WTC11 (cell line): ENCODE data around the gene SYNCRIP. TPM values are rescaled to one million over a fixed set of nuclear protein-coding genes. Genes with fewer than 3 reads are reported as not detected.

Experiments used
- ATAC-seq: fragments of 200-7000 bp; cut with Tn5 transposase; 2 replicates; pipeline ENCODE4 v1.10.0; 2021; ENCODE audit warnings: mild to moderate bottlenecking, moderate library complexity
- CTCF ChIA-PET: fragments of 300-600 bp; sonication (Branson Sonifier 250); formaldehyde crosslinking; loops from one replicate; lab custom pipeline; 2021; ENCODE audit warnings: antibody characterized with exemption; lab: Charles Lee
- POLR2A ChIA-PET: fragments of 350-600 bp; sonication (Branson Sonifier 250); formaldehyde crosslinking; loops from one replicate; lab custom pipeline; 2021; ENCODE audit warnings: antibody characterized with exemption; lab: Charles Lee
- DNase-seq: peaks from one replicate; pipeline ENCODE4 v3.0.0; 2021; ENCODE audit warnings: low spot score
- H3K27ac Mint-ChIP-seq: 2 replicates; pipeline ENCODE4 v1.8.0; 2021; ENCODE audit warnings: mixed read lengths
- H3K27me3 Mint-ChIP-seq: 2 replicates; pipeline ENCODE4 v1.8.0; 2021; ENCODE audit warnings: low read depth, mild to moderate bottlenecking, moderate library complexity, mixed read lengths
- H3K36me3 Mint-ChIP-seq: 2 replicates; pipeline ENCODE4 v1.8.0; 2021; ENCODE audit warnings: mixed read lengths
- H3K4me1 Mint-ChIP-seq: 2 replicates; pipeline ENCODE4 v1.8.0; 2022; ENCODE audit warnings: mixed read lengths
- H3K4me3 Mint-ChIP-seq: 2 replicates; pipeline ENCODE4 v1.8.0; 2021; ENCODE audit warnings: mild to moderate bottlenecking, moderate library complexity, mixed read lengths
- H3K9me3 Mint-ChIP-seq: 2 replicates; pipeline ENCODE4 v1.8.0; 2021; ENCODE audit warnings: mixed read lengths
- CBFB ChIP-seq: sonication (generic); formaldehyde crosslinking; IDR thresholded peaks from 2 replicates; pipeline ENCODE4 v1.8.1; 2022; ENCODE audit warnings: mild to moderate bottlenecking, low read depth, missing genetic modification reagents
- CREB1 ChIP-seq: sonication (generic); formaldehyde crosslinking; IDR thresholded peaks from 2 replicates; pipeline ENCODE4 v1.8.0; 2023; ENCODE audit warnings: mild to moderate bottlenecking, missing genetic modification reagents
- CREM ChIP-seq: sonication (generic); formaldehyde crosslinking; IDR thresholded peaks from 2 replicates; pipeline ENCODE4 v1.8.1; 2022; ENCODE audit warnings: mild to moderate bottlenecking, missing genetic modification reagents, moderate library complexity
- IRF2 ChIP-seq: sonication (generic); formaldehyde crosslinking; IDR thresholded peaks from 2 replicates; pipeline ENCODE4 v1.8.0; 2022; ENCODE audit warnings: low read depth, missing genetic modification reagents, borderline replicate concordance
- JAZF1 ChIP-seq: fragments of 250-450 bp; sonication (Bioruptor Pico); IDR thresholded peaks from 2 replicates; pipeline ENCODE4 v1.9.0; 2021; ENCODE audit warnings: moderate library complexity, mild to moderate bottlenecking, inconsistent platforms
- JUN ChIP-seq: sonication (generic); formaldehyde crosslinking; IDR thresholded peaks from 2 replicates; pipeline ENCODE4 v1.8.0; 2023; ENCODE audit warnings: mild to moderate bottlenecking, missing genetic modification reagents
- SP1 ChIP-seq: sonication (generic); formaldehyde crosslinking; conservative IDR thresholded peaks from 2 replicates; pipeline ENCODE4 v1.8.1; 2022; ENCODE audit warnings: missing genetic modification reagents
- ZNF263 ChIP-seq: sonication (generic); formaldehyde crosslinking; IDR thresholded peaks from 2 replicates; pipeline ENCODE4 v1.8.1; 2022; ENCODE audit warnings: low read depth, mild to moderate bottlenecking, moderate library complexity, missing genetic modification reagents
- ZNF423 ChIP-seq: fragments of 250-450 bp; sonication (Bioruptor Pico); IDR thresholded peaks from 2 replicates; pipeline ENCODE4 v2.1.2; 2022; ENCODE audit warnings: mild to moderate bottlenecking, moderate library complexity
- total RNA-seq: library from RNA; stranded (reverse); gene quantifications from 3 replicates; pipeline ENCODE4 v1.2.3, GENCODE V29; 2021
- TF ChIP-seq, protein P1 (sequence below): fragments of 250-450 bp; sonication (Bioruptor Pico); IDR thresholded peaks from 2 replicates; pipeline ENCODE4 v1.9.0; 2021; ENCODE audit warnings: moderate library complexity, mild to moderate bottlenecking, inconsistent platforms, borderline replicate concordance
- TF ChIP-seq, protein P2 (sequence below): sonication (generic); formaldehyde crosslinking; IDR thresholded peaks from 2 replicates; pipeline ENCODE4 v1.8.1; 2022; ENCODE audit warnings: missing genetic modification reagents, borderline replicate concordance
- TF ChIP-seq, protein P3 (sequence below): sonication (generic); formaldehyde crosslinking; IDR thresholded peaks from 2 replicates; pipeline ENCODE4 v1.8.0; 2022; ENCODE audit warnings: mild to moderate bottlenecking, missing genetic modification reagents
- TF ChIP-seq, protein P4 (sequence below): sonication (generic); formaldehyde crosslinking; IDR thresholded peaks from 2 replicates; pipeline ENCODE4 v1.8.1; 2023; ENCODE audit warnings: mild to moderate bottlenecking, moderate library complexity, missing genetic modification reagents
- TF ChIP-seq, protein P5 (sequence below): sonication (generic); formaldehyde crosslinking; IDR thresholded peaks from 2 replicates; pipeline ENCODE4 v1.8.0; 2022; ENCODE audit warnings: mild to moderate bottlenecking, missing genetic modification reagents
- TF ChIP-seq, protein P6 (sequence below): sonication (generic); formaldehyde crosslinking; IDR thresholded peaks from 2 replicates; pipeline ENCODE4 v1.8.1; 2023; ENCODE audit warnings: mild to moderate bottlenecking, missing genetic modification reagents
- TF ChIP-seq, protein P7 (sequence below): sonication (generic); formaldehyde crosslinking; IDR thresholded peaks from 2 replicates; pipeline ENCODE4 v1.8.1; 2023; ENCODE audit warnings: mild to moderate bottlenecking, missing genetic modification reagents, borderline replicate concordance
- TF ChIP-seq, protein P8 (sequence below): sonication (generic); formaldehyde crosslinking; IDR thresholded peaks from 2 replicates; pipeline ENCODE4 v1.8.0; 2023; ENCODE audit warnings: missing genetic modification reagents, mild to moderate bottlenecking, borderline replicate concordance
- TF ChIP-seq, protein P9 (sequence below): fragments of 250-450 bp; sonication (Bioruptor Pico); IDR thresholded peaks from 2 replicates; pipeline ENCODE4 v2.1.2; 2022; ENCODE audit warnings: mild to moderate bottlenecking, moderate library complexity

Gene SYNCRIP
- total RNA-seq, 1 experiment from 2014 or later, result 150 TPM

DNA sequence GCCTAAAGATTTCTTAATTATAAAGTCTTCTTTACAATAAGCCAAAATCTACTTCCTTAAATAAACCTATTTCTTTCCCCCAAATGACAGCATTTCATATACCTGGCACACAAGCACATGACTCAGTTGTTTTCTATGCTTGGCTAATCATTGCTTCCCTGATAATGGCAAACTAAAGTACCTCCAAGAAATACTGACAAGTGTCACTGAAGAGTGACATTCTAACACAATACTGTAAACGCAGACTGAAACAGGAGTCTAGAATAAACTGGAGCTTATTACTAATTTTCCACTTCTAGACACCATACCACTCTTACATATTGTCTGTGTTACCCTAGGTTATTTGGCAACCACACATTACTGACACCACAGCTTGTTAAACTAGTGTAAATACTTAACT, 14.3 kb downstream of the SYNCRIP start:
- Mint-ChIP-seq H3K4me1 (peaks cover 27% of the 10 kb centered on the region), H3K4me3 (no peak overlapping the region), H3K36me3 (peaks cover 90% of the 10 kb centered on the region), H3K27me3 (no peaks in the 10 kb centered on the region), H3K27ac (peak overlapping the region; percentile 10), H3K9me3 (no peaks in the 10 kb centered on the region)
- ChIA-PET CTCF (no interaction called here), POLR2A (no interaction called here)
- ATAC-seq (no peak), DNase-seq (no peak)
- TF ChIP-seq CREM (CRISPR knock-in tag), result no peak
- no peak for TF ChIP-seq IRF2
- no peak for TF ChIP-seq SP1
- TF ChIP-seq JUN, result no peak
- no peak for TF ChIP-seq JAZF1 (CRISPR knock-in tag)
- TF ChIP-seq, protein P1, sequence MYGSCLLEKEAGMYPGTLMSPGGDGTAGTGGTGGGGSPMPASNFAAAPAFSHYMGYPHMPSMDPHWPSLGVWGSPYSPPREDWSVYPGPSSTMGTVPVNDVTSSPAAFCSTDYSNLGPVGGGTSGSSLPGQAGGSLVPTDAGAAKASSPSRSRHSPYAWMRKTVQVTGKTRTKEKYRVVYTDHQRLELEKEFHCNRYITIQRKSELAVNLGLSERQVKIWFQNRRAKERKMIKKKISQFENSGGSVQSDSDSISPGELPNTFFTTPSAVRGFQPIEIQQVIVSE (CRISPR knock-in tag), result no peak
- TF ChIP-seq, protein P2, sequence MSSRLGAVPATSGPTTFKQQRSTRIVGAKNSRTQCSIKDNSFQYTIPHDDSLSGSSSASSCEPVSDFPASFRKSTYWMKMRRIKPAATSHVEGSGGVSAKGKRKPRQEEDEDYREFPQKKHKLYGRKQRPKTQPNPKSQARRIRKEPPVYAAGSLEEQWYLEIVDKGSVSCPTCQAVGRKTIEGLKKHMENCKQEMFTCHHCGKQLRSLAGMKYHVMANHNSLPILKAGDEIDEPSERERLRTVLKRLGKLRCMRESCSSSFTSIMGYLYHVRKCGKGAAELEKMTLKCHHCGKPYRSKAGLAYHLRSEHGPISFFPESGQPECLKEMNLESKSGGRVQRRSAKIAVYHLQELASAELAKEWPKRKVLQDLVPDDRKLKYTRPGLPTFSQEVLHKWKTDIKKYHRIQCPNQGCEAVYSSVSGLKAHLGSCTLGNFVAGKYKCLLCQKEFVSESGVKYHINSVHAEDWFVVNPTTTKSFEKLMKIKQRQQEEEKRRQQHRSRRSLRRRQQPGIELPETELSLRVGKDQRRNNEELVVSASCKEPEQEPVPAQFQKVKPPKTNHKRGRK (CRISPR knock-in tag), result no peak
- TF ChIP-seq, protein P3, sequence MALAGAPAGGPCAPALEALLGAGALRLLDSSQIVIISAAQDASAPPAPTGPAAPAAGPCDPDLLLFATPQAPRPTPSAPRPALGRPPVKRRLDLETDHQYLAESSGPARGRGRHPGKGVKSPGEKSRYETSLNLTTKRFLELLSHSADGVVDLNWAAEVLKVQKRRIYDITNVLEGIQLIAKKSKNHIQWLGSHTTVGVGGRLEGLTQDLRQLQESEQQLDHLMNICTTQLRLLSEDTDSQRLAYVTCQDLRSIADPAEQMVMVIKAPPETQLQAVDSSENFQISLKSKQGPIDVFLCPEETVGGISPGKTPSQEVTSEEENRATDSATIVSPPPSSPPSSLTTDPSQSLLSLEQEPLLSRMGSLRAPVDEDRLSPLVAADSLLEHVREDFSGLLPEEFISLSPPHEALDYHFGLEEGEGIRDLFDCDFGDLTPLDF (CRISPR knock-in tag), result no peak
- no peak for TF ChIP-seq CREB1 (CRISPR knock-in tag)
- no peak for TF ChIP-seq ZNF263 (CRISPR knock-in tag)
- TF ChIP-seq, protein P4, sequence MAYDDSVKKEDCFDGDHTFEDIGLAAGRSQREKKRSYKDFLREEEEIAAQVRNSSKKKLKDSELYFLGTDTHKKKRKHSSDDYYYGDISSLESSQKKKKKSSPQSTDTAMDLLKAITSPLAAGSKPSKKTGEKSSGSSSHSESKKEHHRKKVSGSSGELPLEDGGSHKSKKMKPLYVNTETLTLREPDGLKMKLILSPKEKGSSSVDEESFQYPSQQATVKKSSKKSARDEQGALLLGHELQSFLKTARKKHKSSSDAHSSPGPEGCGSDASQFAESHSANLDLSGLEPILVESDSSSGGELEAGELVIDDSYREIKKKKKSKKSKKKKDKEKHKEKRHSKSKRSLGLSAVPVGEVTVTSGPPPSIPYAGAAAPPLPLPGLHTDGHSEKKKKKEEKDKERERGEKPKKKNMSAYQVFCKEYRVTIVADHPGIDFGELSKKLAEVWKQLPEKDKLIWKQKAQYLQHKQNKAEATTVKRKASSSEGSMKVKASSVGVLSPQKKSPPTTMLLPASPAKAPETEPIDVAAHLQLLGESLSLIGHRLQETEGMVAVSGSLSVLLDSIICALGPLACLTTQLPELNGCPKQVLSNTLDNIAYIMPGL (CRISPR knock-in tag), result no peak
- TF ChIP-seq, protein P5, sequence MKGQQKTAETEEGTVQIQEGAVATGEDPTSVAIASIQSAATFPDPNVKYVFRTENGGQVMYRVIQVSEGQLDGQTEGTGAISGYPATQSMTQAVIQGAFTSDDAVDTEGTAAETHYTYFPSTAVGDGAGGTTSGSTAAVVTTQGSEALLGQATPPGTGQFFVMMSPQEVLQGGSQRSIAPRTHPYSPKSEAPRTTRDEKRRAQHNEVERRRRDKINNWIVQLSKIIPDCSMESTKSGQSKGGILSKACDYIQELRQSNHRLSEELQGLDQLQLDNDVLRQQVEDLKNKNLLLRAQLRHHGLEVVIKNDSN (CRISPR knock-in tag), result no peak
- TF ChIP-seq, protein P6, sequence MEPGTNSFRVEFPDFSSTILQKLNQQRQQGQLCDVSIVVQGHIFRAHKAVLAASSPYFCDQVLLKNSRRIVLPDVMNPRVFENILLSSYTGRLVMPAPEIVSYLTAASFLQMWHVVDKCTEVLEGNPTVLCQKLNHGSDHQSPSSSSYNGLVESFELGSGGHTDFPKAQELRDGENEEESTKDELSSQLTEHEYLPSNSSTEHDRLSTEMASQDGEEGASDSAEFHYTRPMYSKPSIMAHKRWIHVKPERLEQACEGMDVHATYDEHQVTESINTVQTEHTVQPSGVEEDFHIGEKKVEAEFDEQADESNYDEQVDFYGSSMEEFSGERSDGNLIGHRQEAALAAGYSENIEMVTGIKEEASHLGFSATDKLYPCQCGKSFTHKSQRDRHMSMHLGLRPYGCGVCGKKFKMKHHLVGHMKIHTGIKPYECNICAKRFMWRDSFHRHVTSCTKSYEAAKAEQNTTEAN (CRISPR knock-in tag), result no peak
- TF ChIP-seq CBFB (CRISPR knock-in tag), result no peak
- no peak for TF ChIP-seq ZNF423 (CRISPR knock-in tag)
- TF ChIP-seq, protein P7, sequence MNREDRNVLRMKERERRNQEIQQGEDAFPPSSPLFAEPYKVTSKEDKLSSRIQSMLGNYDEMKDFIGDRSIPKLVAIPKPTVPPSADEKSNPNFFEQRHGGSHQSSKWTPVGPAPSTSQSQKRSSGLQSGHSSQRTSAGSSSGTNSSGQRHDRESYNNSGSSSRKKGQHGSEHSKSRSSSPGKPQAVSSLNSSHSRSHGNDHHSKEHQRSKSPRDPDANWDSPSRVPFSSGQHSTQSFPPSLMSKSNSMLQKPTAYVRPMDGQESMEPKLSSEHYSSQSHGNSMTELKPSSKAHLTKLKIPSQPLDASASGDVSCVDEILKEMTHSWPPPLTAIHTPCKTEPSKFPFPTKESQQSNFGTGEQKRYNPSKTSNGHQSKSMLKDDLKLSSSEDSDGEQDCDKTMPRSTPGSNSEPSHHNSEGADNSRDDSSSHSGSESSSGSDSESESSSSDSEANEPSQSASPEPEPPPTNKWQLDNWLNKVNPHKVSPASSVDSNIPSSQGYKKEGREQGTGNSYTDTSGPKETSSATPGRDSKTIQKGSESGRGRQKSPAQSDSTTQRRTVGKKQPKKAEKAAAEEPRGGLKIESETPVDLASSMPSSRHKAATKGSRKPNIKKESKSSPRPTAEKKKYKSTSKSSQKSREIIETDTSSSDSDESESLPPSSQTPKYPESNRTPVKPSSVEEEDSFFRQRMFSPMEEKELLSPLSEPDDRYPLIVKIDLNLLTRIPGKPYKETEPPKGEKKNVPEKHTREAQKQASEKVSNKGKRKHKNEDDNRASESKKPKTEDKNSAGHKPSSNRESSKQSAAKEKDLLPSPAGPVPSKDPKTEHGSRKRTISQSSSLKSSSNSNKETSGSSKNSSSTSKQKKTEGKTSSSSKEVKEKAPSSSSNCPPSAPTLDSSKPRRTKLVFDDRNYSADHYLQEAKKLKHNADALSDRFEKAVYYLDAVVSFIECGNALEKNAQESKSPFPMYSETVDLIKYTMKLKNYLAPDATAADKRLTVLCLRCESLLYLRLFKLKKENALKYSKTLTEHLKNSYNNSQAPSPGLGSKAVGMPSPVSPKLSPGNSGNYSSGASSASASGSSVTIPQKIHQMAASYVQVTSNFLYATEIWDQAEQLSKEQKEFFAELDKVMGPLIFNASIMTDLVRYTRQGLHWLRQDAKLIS (CRISPR knock-in tag), result no peak
- TF ChIP-seq, protein P8, sequence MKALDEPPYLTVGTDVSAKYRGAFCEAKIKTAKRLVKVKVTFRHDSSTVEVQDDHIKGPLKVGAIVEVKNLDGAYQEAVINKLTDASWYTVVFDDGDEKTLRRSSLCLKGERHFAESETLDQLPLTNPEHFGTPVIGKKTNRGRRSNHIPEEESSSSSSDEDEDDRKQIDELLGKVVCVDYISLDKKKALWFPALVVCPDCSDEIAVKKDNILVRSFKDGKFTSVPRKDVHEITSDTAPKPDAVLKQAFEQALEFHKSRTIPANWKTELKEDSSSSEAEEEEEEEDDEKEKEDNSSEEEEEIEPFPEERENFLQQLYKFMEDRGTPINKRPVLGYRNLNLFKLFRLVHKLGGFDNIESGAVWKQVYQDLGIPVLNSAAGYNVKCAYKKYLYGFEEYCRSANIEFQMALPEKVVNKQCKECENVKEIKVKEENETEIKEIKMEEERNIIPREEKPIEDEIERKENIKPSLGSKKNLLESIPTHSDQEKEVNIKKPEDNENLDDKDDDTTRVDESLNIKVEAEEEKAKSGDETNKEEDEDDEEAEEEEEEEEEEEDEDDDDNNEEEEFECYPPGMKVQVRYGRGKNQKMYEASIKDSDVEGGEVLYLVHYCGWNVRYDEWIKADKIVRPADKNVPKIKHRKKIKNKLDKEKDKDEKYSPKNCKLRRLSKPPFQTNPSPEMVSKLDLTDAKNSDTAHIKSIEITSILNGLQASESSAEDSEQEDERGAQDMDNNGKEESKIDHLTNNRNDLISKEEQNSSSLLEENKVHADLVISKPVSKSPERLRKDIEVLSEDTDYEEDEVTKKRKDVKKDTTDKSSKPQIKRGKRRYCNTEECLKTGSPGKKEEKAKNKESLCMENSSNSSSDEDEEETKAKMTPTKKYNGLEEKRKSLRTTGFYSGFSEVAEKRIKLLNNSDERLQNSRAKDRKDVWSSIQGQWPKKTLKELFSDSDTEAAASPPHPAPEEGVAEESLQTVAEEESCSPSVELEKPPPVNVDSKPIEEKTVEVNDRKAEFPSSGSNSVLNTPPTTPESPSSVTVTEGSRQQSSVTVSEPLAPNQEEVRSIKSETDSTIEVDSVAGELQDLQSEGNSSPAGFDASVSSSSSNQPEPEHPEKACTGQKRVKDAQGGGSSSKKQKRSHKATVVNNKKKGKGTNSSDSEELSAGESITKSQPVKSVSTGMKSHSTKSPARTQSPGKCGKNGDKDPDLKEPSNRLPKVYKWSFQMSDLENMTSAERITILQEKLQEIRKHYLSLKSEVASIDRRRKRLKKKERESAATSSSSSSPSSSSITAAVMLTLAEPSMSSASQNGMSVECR (CRISPR knock-in tag), result no peak
- TF ChIP-seq, protein P9, sequence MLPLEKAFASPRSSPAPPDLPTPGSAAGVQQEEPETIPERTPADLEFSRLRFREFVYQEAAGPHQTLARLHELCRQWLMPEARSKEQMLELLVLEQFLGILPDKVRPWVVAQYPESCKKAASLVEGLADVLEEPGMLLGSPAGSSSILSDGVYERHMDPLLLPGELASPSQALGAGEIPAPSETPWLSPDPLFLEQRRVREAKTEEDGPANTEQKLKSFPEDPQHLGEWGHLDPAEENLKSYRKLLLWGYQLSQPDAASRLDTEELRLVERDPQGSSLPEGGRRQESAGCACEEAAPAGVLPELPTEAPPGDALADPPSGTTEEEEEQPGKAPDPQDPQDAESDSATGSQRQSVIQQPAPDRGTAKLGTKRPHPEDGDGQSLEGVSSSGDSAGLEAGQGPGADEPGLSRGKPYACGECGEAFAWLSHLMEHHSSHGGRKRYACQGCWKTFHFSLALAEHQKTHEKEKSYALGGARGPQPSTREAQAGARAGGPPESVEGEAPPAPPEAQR (CRISPR knock-in tag), result no peak
